NCI-H2196 treated with DMSO at 0.1 percent for 48 hours (cell line): ENCODE results near the gene NDUFS3.

Experiments used
- DNase-seq: peaks from one replicate; lab custom pipeline; 2025; ENCODE audit not compliant: unreplicated experiment; lab: John Stamatoyannopoulos, UW

Gene NDUFS3

GRCh38 chr11:47589977-47590861, 11.3 kb downstream of the NDUFS3 start:
- no peak for DNase-seq

DNA sequence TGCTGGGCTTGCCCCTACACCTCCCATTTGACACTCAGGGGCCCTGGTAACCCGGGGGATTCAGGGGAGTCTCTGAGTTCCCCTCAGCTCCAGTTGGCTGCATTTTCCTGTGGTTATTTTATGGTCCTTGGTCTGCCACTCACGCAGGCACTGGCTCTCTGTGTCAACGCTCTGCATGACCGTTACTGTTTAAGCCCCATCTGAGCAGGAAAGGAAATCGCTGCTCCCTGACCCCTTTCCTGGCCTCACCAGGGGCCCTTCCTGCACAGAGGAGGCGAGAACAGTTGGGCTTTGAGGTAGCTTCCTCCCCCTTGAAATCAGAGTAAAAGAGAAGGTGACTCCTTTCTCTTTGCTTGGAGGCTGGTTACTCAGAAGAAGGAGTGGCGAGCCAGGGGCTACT, 12.9 kb downstream of the NDUFS3 start:
- DNase-seq: no peak

- DNase-seq: no peak
Observed at GRCh38 chr11:47592251-47592650, 13.4 kb downstream of the NDUFS3 start.

DNA sequence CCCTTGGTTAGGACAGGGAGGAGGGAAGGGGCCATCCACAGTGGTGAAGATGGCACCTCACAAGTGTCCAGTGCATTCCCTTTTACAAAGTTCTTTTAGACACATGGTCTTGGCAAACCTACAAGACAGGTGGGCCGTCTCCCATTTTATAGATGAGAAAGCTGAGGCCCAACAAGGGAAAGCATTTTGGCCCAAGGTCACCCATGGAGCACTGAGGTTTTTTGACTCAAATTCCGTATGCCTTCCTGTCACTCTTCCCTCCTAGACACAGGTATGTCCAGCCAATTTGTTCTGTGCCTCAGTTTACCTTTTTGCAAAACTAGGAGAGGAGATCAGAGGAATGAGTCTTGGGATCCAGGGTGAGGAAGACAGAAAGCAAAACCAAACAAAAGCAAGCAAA, 14.1 kb downstream of the NDUFS3 start:
- DNase-seq: no peak

DNA sequence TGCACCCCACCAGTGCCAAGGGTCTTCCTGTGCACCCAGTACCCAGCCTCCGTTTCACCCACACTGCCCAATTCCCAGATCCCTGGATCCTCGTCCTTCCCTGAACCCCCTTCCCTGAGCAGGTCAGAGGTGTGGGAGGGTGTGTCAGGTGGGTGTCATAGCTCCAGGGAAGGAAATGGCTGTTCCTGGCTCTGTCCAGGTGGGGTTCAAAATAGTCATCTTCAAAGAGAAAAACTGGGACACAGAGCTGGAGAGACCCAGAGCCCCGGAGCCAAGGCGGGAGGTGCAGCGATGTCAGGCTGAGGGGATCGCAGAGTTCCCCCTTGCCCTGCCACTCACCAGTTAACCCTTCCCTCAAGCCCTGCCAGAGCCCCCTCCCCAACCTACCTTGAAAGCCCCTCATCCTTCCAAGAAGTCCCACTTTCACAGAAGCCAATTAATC, 14.6 kb downstream of the NDUFS3 start:
- DNase-seq: no peak

GRCh38 chr11:47593934-47594855, 15.3 kb downstream of the NDUFS3 start, which contains the start of gene C1QTNF4:
Gene C1QTNF4, minus strand, starts transcription at chr11:47594411. Its CDS starts 3,601 bp downstream, at chr11:47590810.
- DNase-seq: no peak

GRCh38 chr11:47595029-47595428, 16.2 kb downstream of the NDUFS3 start:
- DNase-seq: no peak

DNA sequence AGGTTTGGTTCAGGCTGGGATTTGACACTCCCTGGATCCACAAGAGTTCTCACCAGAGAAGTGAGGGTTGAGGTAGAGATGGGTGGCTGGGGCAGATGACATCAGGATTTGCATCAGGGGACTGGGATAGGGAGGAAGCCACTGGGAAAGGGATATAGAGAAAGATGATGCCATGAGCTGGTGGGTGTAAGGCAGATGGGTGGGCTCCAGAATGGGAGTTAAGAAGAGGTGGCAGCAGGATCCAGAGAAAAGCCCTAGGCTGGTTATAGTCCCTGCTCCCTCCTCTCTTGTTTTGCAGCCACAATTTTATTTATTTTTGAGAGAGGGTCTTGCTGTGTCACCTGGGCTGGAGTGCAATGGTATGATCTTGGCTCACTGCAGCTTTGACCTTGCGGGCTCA, 17.1 kb downstream of the NDUFS3 start:
- no peak for DNase-seq

GRCh38 chr11:47599902-47600301, 21.0 kb downstream of the NDUFS3 start:
- DNase-seq: peak; percentile 38

GRCh38 chr11:47603295-47603694, 24.4 kb downstream of the NDUFS3 start:
- DNase-seq: no peak

DNA sequence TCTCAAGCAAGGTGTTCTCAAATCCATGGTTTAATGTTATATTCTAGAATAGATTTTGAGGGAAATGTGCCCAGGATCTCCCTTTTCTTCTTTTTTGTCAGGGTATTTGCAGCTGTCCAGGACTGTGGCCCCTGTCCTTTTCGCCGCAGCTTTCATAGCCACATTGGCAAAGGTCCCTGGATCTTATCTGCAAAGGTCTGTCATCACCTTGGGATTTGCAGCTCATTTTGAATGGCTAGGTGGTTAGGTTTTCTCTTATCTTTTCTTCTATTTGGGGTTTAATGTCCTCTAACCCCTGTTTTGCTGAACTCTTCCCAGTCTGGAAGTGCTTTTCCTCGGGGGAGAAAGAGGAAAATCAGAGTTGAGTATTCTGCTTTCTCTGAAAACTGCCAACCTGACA, 27.0 kb downstream of the NDUFS3 start:
- DNase-seq: no peak

DNA sequence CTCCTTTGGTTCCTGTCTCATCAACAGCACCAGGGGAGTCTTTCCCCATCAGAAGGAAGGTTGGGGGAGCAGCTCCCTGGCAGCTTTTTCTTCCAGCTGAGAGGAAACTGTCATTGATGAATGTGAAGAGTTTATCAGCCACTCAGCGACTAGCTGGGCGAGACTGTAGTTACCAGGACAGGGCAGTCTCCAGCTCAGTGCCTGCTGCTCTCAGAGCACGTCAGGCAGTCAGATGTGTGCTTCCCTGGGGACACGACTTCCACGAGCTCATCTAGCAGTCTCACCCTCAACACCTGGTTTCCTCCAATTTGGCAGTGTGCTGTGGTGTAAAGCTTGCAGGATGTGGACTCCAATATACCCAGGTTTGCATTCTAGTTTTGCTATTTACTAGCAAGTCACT, 27.9 kb downstream of the NDUFS3 start:
- no peak for DNase-seq

DNA sequence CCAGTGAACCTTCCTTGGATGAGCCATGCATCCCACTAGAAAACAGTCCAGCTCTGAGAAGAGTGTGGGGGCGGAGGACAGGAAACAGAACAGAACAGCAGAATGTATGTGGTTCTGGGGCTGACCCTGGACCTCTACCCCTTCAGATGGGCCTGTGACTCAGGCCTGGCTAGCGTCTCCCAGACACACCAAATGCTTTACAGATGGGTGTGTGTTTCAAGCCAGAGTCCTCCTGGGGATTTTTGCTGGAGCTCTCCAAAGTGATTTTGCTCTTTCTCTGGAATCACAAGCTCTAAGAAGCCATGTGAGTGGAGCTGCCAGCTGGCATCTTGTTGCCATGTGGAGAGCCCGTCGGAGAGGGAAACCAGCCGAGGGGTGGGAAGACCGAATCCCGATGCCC, 28.5 kb downstream of the NDUFS3 start:
- DNase-seq: no peak

GRCh38 chr11:47609675-47610074, 30.8 kb downstream of the NDUFS3 start:
- no peak for DNase-seq

GRCh38 chr11:47611348-47611794, 32.5 kb downstream of the NDUFS3 start:
- no peak for DNase-seq

DNA sequence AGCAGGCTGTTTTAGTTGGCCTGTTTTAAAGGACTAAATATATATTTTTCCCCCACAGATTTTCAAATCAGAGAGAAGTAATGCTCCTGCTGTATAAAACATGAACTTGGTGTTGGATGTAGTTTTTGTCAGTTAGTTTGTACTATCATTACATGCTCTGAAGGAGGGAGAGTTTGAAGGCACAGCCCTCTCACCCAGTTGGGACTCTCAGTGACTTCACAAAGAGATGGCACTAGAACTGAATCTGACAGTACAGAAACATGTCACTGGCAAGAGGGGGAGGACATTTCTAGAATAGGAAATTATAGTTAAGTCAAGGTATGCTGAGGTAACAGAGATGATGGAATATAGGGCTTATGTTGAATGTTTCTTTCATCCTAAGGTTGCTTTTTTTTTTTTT, 36.4 kb downstream of the NDUFS3 start:
- DNase-seq: no peak

GRCh38 chr11:47616726-47617416, 38.0 kb downstream of the NDUFS3 start:
- peak; percentile 27 for DNase-seq

DNA sequence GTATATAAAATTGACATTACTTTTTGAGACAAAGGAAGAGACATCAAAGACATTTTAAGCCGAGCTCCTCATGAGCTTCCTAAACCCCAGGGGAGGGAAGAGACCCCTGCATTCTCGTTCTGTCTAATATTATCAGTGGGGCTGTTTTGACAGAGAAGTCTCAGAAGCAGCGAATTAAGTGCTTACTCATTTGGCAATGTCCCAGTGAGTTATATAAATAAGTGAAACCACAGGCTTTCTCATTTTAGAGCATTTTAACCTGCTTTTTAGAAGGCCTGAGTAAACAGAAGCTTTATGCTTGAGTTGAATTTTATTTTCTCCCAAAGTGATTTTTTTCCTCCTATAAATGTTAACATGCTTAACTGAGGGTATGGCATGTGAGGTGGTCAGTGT, 38.5 kb downstream of the NDUFS3 start:
- DNase-seq: no peak

DNA sequence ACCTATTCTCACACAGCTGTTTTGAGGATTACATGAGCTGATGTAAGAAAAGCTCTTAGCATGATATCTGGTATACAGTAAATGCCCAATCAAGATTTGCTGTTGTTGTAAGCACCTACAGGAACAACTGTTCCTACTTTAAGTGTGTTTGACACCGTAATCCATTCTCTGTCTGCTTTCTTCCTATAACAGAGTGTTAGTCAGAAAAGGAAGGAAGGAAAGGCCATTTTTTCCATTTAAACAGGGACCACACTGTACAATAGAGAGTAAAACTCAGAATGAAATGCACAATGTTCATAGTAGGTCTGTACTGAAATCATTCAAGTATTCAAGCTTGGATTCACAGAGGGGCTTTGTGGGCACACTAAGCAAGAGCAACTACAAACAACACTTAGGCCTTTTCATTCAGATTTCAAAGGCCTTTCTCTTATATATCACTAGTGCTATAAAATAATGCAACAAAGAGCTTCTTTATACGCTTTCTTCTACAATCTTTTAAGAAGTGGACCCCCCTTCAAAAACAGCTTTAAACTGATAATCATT, 42.0 kb downstream of the NDUFS3 start:
- no peak for DNase-seq

GRCh38 chr11:47626234-47626633, 47.4 kb downstream of the NDUFS3 start:
- no peak for DNase-seq

DNA sequence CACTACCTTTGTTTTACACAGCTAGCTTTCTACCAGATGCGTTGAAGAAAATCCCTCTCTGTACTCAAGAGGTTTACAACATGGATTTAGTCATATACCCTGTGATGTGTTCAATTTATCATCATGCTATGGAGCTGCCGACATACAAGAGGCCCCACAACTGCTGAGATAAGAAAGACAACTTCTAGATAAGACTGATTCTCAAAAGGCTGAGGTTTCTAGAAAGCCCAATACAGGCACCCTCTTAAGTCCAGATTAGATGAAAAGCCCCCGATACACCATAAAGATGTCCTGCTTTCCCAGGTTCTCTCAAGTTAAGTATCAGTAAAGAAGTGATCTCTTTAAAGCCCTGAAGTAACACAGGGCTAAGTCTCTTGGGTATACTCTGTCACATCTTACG, 49.2 kb downstream of the NDUFS3 start:
- no peak for DNase-seq
